OCI-LY1 (cell line): ENCODE measurements around the gene YKT6.

Experiments used
- CTCF ChIP-seq: fragments of 200-600 bp; sonication (generic), shearing (Covaris generic); IDR thresholded peaks from 2 replicates; pipeline ENCODE4 v1.5.1; 2017; ENCODE audit warnings: mild to moderate bottlenecking, antibody characterized with exemption, low read length, moderate library complexity, mixed read lengths
- EZH2 ChIP-seq: fragments of 200-600 bp; sonication (generic), shearing (Covaris generic); IDR thresholded peaks from 2 replicates; pipeline ENCODE4 v1.8.0; 2017; ENCODE audit warnings: borderline replicate concordance, mixed run types, mild to moderate bottlenecking, antibody characterized with exemption, low read length, moderate library complexity, mixed read lengths

DNA sequence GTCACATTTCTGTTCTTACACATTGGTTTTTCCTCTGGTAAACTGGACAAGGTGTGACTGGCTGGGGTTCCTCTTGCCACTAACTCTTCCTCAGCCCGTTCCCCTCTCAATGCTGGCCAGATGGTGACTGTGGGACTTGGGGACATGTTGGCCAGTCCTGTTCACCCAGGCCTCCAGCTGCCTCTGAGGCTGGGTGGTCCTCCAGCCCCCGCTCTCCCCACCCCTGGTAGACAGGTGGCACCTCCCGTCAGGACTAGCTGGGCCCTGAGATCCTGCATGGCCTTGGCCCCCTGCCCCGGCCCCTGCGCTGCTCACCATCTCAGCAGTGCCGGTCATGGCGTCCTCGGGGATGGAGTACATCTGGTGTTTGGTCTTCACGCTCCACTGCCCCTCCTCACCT, 48.8 kb upstream of the YKT6 start:
- TF ChIP-seq CTCF: no peak
- TF ChIP-seq EZH2: no peak
